NK-92 (cell line): ENCODE results near the gene DBN1.

ENCODE experiments used
- DNase-seq: peaks from one replicate; lab custom pipeline; 2025; ENCODE audit not compliant: unreplicated experiment; lab: John Stamatoyannopoulos, UW

The DBN1 gene

DNA sequence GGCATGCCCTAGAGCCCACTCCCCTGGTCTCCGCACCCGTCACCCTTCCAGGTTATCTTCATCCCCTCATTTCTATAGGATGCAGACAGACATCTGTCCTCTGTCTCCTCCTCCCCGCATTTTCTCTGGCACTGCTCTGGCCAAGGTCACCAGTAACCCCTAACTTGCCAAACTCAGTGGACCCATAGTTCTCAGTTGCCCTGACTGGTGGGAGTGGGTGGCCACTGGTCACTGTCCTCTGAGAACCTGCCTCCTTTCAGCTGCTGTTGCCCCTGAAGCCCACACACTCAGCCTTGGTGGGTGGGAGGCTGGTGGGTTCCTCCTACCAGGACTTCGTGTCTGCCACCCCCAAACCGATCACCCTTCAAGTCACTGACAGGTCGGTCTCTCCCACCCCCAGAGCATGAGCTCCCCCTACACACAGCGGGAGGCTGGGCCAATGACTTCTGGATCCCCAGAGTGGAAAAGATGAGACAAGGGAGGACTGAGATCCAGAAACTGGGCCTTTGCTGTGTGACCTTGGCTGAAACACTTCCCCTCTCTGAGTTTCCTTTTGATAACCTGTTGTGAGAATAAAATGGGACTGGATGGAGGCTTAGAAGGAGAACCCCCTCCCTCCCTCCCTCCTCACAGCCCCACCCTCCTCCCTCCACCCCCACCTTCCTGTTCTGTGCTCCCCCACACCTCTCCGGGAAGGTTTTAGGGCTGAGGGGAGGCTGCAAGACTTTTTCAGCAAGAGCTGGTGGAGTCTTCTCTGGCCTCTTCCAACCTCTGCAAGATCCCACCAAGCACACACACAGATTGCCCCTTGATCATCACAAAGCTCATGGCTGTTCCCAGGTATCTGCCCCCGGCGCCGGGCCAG, 2.4 kb upstream of the DBN1 start:
- no peak for DNase-seq

DNA sequence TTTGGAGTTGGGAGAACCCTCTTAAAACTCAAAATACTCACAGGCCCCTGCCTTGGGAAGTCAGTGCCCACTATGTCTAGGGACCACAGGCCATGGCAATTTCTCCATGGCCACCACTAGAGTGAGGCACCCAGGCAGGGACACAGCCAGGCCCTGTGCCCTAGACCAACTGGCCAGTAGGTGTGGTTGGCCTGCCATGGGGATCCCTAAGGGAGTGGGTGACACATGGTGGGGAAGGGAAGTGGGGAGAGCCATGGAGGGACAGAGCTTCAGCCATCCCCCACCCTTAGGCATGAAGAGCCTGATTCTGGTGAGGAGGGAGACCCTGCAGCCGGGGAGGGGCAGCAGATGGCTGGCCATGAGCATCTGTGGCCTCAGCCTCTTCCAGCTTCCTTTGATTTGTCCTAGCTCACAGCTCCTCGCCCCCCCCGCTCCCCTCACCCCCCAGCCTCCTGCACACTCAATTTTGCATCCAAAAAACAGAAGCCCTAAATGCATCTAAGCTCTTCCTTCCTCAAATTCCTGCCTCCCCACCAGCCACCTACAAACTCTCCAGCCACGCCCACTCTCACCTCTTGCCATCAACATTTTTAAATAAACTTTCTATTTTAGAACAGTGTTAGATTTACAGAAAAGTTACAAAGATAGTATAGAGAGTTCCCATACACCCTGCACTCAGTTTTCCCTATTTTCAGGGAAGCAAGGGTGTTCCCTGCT, 1.6 kb upstream of the DBN1 start:
- no peak for DNase-seq

GRCh38 chr5:177474002-177474476, 605 bp upstream of the DBN1 start:
- no peak for DNase-seq

DNA sequence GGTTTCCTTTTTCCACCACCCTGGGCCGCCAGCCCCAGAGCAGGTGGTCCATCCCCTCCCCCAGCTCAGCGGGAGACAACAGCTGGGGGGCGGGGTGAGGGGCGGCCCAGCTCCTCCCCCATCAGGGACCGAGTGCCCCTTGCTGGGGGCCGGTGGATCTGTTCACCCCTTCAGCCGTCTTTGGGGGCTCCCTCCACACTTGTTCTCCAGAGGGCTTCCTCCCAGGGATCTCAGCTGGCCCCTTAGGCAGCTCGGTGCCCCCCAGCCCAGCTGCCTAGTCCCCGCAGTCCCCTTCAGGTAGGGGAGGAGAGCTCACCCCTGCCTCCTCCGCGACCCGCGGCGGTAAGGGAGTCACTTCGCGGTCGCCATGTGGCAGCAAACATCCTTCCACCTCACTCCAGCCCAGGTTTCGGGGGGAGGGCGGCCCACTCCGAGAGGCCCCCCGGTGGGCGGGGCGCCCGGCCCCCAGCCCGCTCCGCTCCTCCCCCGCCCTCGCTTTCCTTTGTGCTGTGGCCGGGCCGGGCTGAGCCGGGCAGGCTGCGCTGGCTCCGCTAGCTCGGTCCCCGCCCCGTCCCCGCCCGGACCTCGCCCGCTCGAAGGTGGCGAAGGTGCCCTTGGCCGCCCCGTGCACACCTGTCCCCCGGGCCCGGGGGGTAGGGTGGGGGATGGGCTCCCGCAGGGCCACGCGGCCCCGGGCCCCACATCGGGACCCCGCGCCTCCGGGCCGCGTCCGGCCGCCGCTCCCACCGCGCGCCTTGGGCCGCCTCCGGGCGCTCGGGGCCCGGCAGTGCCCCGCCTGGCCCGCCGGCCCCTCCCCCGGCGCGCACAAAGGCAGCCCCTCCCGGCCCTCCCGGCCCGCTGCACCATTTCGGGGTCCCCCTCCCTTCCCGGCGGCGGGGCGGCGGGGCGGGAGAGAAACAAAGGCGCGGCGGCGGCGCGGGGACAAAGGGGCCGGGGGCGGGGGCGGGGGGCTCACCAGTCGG, 683 bp downstream of the DBN1 start:
- DNase-seq: no peak

GRCh38 chr5:177471610-177472356, 1.7 kb downstream of the DBN1 start:
- DNase-seq: no peak

DNA sequence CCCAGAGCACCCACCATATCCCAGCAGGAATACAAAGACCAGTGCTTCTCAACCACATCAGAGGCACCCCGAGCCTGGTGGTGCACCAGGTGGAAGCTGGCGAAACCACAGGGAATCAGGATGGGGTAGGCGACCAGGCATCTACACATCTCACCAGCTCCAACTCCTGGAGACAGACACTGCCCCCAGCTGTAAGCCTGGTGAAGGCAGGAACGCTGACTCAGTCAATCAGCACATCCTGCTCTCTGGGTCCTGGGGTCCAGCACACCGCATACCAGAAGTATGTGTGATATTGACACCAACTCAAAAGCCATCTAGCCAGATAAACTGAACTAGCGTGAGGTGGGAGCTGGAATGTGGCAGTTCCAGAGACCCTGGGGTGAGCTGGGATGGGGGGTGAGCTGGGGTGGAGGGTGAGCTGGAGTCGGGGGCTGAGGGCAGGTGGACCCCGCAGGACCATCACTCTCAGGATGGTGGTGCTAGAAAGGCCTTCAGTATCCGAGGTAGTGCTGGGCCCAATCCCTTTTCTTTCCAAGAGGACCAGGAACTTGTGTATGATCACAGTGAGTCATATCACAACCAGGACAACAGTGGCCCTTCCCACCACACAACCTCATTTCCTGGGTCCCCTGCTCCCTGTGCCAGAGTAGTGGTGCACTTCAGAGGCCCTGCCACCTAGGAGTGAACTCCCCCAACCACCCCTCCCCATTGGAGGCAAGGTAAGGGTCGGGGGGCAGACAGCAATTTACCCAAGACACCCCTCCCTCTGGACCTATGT, 2.5 kb downstream of the DBN1 start:
- no peak for DNase-seq

- no peak for DNase-seq
Observed at GRCh38 chr5:177469750-177470525, 3.5 kb downstream of the DBN1 start.

- no peak for DNase-seq
Observed at GRCh38 chr5:177468685-177469628, 4.5 kb downstream of the DBN1 start.

GRCh38 chr5:177468329-177468684, 5.1 kb downstream of the DBN1 start:
- no peak for DNase-seq

DNA sequence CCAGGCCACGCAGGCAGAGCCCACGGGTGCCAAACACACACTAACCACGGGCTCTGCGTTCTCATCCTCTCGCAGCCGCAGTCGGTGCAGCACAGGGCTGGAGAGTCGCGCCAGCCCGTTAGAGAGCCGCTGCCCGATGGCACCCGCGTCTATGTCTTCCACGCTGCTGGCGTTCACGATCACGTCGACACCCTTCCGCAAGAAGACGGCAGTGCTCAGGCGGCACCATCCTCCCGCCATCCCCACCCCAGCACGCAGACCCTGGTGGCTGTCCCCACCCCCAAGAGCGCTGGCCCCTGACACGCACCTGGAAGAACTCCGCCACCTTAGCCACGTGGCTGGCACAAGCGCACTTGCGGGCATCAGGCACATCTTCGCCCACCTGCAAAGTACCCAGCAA, 6.0 kb downstream of the DBN1 start:
- DNase-seq: no peak

DNA sequence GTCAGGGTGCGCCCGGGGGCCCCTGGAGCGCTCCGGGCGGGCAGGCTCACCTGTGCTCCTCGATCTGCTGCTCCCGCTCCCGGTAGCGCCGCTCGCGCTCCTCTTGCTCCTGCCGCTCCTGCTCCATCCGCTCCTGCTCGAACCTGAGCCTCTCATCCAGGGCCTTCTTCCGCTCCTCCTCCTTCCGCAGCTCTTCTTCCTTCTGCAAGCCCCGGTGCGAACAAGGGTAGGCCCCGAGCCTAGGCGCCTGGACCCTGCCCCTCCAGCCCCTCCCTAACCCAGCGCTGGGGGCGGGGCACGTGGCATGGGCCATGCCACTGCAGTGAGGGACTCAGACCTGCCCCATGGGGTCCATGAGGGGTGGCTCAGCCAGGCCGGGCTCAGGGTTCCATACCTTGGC, 6.6 kb downstream of the DBN1 start:
- no peak for DNase-seq

DNA sequence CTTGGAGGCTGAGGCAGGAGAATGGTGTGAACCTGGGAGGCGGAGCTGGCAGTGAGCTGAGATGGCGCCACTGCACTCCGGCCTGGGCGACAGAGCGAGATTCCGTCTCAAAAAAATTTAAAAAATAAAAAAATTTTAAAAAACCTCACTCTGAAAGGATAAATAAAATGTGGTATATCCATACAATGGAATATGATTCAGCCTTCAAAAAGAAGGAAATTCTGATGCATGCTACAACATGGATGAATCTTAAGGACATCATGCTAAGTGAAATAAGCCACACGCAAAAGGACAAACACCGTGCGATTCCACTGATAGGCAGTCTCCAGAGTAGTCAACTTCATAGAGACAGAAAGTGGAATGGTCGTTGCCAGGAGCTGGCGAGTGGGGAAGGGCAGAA, 8.4 kb downstream of the DBN1 start:
- DNase-seq: no peak

GRCh38 chr5:177462021-177462670, 11.3 kb downstream of the DBN1 start:
- no peak for DNase-seq

DNA sequence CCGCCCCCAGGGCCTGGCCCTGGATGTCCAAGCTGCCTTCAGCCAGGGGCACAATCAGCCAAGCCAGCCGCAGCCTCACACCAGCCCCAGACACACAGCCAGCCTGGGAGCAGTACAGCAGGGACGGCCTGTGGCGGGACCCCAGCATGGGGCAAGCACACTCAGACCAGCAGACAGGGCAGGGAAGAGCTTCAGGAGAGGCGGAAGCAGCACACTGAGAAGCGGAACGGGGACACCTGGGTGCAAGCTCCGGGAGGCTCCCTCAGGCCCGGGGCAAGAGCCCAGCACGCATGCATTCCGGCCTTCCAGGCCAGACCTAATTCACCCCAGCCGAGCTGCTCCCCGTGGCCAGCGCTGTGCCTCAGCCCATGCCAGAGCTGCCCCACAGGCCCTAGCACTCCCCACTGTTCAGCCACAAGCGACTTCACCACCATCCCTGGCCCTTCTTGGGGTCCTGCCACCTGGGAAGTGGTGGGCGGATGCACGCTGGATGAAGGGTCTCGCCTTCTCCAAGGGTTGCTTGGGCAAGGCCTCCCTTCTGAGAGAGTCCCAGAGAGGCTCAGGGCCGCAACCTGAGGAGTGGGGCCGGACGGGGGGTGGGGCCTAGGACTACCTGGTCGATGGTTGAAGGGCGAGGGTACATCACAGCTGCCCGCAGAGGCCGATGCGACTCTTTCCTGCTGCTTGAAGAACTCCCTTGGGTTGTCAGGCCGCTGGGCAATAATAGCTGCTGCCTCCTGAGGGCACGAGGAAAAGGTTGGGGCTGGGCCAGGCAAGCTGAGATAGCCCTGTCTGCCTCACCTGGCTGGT, 13.4 kb downstream of the DBN1 start:
- DNase-seq: no peak

- no peak for DNase-seq
Observed at GRCh38 chr5:177459357-177459756, 14.1 kb downstream of the DBN1 start.

GRCh38 chr5:177458912-177459350, 14.5 kb downstream of the DBN1 start:
- DNase-seq: no peak
